ENCODE results near the gene RBMS1.

The RBMS1 gene

DNA sequence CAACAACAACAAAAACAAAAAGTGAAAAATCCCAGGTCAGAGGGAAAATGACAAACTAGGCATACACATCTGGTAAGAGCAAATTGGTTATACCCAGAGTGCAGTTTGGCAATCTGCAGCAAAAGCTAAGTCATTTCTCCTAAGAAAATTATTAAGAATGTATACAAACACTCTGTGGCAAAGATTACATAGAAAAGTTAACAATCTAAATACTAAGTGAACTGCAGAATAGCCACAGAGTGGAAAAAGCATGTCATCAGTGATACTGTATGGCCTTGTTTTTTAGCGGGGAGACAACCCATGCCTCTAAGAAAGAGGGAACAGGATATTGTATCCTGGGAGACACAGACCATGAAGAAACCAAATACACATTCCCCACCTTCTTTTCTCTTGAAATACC is 157.5 kb downstream of the RBMS1 start:
- H3K4me3 ChIP-seq (replicated peaks; ENCODE audit: low read depth, low read length): no peak overlapping the region
- DNase-seq (ENCODE audit: extremely low read depth, low read depth): no peak
- TF ChIP-seq, protein P1, sequence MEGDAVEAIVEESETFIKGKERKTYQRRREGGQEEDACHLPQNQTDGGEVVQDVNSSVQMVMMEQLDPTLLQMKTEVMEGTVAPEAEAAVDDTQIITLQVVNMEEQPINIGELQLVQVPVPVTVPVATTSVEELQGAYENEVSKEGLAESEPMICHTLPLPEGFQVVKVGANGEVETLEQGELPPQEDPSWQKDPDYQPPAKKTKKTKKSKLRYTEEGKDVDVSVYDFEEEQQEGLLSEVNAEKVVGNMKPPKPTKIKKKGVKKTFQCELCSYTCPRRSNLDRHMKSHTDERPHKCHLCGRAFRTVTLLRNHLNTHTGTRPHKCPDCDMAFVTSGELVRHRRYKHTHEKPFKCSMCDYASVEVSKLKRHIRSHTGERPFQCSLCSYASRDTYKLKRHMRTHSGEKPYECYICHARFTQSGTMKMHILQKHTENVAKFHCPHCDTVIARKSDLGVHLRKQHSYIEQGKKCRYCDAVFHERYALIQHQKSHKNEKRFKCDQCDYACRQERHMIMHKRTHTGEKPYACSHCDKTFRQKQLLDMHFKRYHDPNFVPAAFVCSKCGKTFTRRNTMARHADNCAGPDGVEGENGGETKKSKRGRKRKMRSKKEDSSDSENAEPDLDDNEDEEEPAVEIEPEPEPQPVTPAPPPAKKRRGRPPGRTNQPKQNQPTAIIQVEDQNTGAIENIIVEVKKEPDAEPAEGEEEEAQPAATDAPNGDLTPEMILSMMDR (IDR thresholded peaks at IDR 0.05; ENCODE audit: low read depth, low read length, missing control alignments): no peak

DNA sequence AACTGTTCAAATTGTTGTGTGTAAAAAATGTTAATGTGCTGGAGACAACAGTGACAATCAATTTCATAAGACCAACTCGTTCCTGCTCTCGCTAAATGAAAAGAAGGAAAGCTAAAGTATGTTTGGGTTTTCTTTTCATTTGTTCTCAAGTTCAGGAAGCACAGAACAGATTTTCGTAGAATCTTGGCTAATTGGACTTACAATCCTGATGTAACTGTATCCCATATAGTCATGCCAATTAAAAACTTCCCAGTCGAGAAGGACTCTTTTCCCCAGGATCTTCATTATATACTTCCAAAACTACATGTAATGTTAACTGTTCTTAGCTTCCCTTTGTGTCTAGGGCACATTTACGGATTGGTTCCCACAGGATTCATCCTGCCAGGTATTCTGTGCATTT is 158.2 kb downstream of the RBMS1 start:
- no peak for DNase-seq (ENCODE audit: extremely low read depth, low read depth)
- TF ChIP-seq, protein P1 (IDR thresholded peaks at IDR 0.05; ENCODE audit: low read depth, low read length, missing control alignments): no peak
- H3K4me3 ChIP-seq (replicated peaks; ENCODE audit: low read depth, low read length): no peak overlapping the region

DNA sequence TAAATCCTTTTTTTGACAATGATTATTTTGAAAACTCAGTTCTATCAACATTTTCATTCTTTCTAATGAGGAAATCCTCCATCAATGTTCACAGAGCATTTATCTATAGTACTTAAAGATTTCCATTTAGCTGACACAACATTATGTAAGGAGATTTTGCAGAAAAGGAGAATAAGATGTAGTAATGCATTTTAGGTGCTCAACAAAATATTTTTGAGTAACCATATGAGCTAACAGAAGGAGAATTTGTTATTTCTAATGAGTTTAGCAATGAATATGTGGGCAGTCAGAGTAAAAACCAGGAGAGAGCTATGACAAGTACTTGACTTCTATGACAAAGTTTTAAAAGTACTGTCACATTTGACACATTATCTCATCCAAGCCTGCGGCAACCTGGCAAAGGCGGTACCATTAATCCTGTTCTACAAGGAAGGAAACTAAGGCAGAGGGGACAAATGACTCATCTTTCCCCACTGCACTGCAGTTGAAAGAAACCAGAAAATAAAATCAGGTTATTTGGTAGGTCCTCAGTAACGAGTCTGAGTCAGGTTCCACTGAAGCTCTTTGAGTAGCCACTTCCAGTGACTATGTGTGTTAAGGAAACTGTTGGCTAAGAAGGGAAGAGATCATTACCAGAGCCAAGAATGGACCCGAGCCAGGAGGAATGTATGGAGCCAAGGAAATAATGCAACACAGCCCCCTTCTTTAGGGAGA is 159.4 kb downstream of the RBMS1 start:
- TF ChIP-seq, protein P1 (IDR thresholded peaks at IDR 0.05; ENCODE audit: low read depth, low read length, missing control alignments): no peak
- no peak overlapping the region for H3K4me3 ChIP-seq (replicated peaks; ENCODE audit: low read depth, low read length)
- DNase-seq (ENCODE audit: extremely low read depth, low read depth): no peak

DNA sequence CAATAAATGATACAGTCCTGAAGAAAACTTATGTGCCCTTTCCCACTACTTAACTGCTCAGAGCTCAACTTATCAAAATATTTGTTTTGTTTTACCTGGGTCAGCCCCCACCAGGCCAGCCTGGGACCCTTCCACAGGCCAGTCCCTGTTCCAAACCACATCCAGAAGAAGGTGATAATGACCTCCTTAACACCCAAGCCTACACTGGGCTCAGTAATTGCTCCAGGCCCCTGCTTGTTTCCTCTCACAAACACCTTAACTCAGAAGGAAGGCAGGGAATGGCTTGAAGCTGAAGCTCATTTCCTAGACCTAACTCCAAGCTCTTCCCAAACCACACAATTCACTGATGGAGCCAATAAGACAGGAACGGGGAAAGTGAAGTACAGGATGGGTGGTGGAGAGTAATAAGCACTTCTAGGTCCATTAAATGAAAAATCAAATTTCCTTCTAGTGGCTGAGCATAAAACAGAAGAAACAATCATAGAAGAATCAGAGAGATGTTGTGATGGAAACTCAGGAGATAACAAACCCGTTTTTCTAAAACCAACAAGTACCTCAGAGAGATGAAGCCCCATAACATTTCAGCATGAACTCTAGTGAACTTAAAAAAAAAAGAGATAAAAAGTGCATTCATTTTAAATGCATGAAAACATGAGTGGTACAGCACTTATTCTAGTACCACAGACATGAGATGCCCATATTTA is 160.1 kb downstream of the RBMS1 start:
- H3K4me3 ChIP-seq (replicated peaks; ENCODE audit: low read depth, low read length): no peak overlapping the region
- no peak for DNase-seq (ENCODE audit: extremely low read depth, low read depth)
- TF ChIP-seq, protein P1 (IDR thresholded peaks at IDR 0.05; ENCODE audit: low read depth, low read length, missing control alignments): no peak

DNA sequence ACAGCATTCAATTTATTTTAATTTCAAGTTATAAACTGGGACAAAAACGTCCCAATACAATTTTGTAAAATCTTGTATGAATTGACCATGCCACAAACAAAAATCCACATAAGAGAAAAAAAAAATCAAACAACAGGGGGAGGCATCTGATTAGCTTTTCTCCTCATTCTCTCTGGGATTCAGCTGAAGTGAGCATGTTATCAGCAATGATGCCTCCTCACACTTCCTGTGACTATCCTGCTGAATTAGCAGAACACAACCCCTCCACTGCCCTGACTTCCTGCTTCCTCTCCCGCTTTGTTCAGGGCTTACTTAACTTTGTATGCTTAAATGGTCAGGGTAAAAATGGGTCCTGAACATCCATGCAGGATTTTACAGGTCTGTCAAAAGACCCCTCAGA is 161.3 kb downstream of the RBMS1 start:
- no peak overlapping the region for H3K4me3 ChIP-seq (replicated peaks; ENCODE audit: low read depth, low read length)
- DNase-seq (ENCODE audit: extremely low read depth, low read depth): no peak
- TF ChIP-seq, protein P1 (IDR thresholded peaks at IDR 0.05; ENCODE audit: low read depth, low read length, missing control alignments): no peak

DNA sequence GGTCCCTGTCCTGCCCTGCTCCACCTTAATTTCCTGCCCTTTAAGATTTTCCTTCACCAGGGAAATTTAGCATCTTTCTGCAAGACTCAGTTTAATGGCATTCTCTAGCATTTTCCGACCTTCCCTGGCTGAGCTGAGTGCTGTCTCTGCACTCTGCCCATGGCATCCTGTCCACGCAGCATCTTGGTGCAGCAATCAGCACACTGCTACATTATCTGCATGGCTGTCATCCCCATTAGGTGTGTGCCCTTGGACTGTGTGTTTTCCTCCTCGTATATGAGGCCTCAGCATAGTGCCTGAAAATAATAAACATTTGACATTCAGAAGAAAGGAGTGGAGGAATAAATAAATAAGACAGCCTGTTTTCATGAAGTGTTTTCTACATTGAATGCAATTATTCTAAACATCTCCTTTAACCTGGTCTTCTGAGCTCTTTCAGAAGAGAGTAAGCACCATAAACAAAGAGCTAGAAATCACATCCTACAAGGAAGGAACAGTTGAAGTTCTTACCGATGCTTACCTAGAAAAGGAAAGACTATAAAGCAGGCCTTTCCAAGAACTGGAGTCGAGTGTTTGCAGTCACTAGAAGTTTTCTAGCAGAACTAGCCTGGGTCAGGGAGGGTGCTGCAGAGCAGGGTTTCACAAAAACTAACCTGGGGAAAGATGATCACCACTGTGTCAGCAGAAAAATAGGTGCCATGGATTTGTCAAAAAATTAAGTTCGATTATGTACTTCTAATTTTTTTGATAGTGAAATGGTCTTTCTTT is 162.2 kb downstream of the RBMS1 start:
- TF ChIP-seq, protein P1 (IDR thresholded peaks at IDR 0.05; ENCODE audit: low read depth, low read length, missing control alignments): no peak
- H3K4me3 ChIP-seq (replicated peaks; ENCODE audit: low read depth, low read length): no peak overlapping the region
- DNase-seq (ENCODE audit: extremely low read depth, low read depth): no peak

Measured in HFF-Myc (cell line).